Activated CD4-positive, alpha-beta memory T cell treated with anti-CD3 and anti-CD28 coated beads for 36 hours (primary cell): ENCODE measurements around the gene ROR2. TPM values are rescaled to one million over a fixed set of nuclear protein-coding genes. Genes with fewer than 3 reads are reported as not detected.
"Not testable (repeated sequence)": the region's sequence is repeated elsewhere in the genome, so short reads cannot be mapped to it uniquely, and the experiment has no call there.

Source experiments
- CTCF ChIA-PET: fragments of 350-600 bp; sonication (Branson Sonifier 250); formaldehyde crosslinking; loops from one replicate; lab custom pipeline; 2021; ENCODE audit warnings: antibody characterized with exemption, inconsistent platforms; lab: Charles Lee
- POLR2A ChIA-PET: fragments of 350-600 bp; sonication (Branson Sonifier 250); formaldehyde crosslinking; loops from one replicate; lab custom pipeline; 2021; ENCODE audit warnings: antibody characterized with exemption; lab: Charles Lee
- DNase-seq: peaks from one replicate; pipeline ENCODE4 v3.0.0-alpha.2; 2020
- H3K27ac Mint-ChIP-seq: one replicate; pipeline ENCODE4 v1.8.0; 2021; ENCODE audit warnings: mixed read lengths
- H3K27me3 Mint-ChIP-seq: one replicate; pipeline ENCODE4 v1.8.0; 2021; ENCODE audit warnings: mixed read lengths
- H3K36me3 Mint-ChIP-seq: one replicate; pipeline ENCODE4 v1.8.0; 2021; ENCODE audit warnings: mixed read lengths
- H3K4me1 Mint-ChIP-seq: one replicate; pipeline ENCODE4 v1.8.0; 2021; ENCODE audit warnings: low read depth, mixed read lengths
- H3K4me3 Mint-ChIP-seq: one replicate; pipeline ENCODE4 v1.8.0; 2021; ENCODE audit warnings: mild to moderate bottlenecking, mixed read lengths
- H3K9me3 Mint-ChIP-seq: one replicate; pipeline ENCODE4 v1.8.0; 2021; ENCODE audit warnings: mixed read lengths
- intact Hi-C: fragments of 100-400 bp; cut with micrococcal nuclease; formaldehyde crosslinking; loops from one replicate; pipeline ENCODE4 v1.15.1; 2023
- microRNA-seq: library from miRNA; unstranded; fragments of <30 nt; microRNA quantifications from one replicate; pipeline ENCODE4 v1.2.0, GENCODE V29; 2022; ENCODE audit warnings: borderline number of aligned reads, borderline microRNAs expressed, borderline replicate concordance
- total RNA-seq, 2 experiments: library from RNA; stranded (reverse); gene quantifications; one replicate each; pipeline ENCODE4 v1.2.3, GENCODE V29; 2021

Gene ROR2
- total RNA-seq, 2 experiments from 2014 or later, result 0.05 to 0.31 TPM

DNA sequence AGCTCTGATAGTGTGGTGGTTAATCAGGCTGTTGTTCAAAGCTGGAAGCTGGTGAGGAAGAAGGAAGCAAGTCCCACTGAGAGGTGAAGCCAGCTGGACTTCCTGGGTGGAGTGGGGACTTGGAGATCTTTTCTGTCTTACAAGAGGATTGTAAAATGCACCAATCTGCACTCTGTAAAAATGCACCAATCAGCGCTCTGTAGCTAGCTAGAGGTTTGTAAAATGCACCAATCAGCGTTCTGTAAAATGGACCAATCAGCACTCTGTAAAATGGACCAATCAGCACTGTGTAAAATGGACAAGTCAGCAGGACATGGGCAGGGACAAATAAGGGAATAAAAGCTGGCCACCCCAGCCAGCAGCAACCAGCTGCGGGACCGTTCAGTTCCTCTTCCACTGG lies 432.7 kb downstream of the ROR2 start:
- CTCF ChIA-PET, H3K4me1 Mint-ChIP-seq, H3K36me3 Mint-ChIP-seq, intact Hi-C loops, H3K27ac Mint-ChIP-seq, DNase-seq, POLR2A ChIA-PET, H3K9me3 Mint-ChIP-seq, H3K4me3 Mint-ChIP-seq: not testable (repeated sequence)
- peaks cover 41% of the 10 kb centered on the region for H3K27me3 Mint-ChIP-seq

DNA sequence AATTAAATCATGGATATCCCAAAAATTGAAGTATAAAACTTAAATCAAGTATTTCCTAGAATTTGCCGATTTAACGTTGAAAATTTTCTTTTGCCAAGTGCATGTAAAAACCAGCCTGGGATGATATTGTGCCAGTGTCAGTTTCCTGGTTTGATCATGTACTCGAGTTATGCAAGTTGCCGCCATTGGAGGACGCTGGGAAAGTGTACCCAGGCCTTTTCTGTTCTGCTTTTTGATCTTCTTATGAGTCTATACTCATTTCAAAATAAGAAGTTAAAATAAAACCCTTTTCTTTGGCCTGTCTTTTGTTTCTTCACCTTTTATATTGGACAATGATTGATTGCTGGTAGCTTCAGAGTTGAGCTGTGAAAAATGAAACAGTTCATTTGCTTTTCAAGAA lies 433.3 kb downstream of the ROR2 start:
- Mint-ChIP-seq H3K27me3 (peaks cover 44% of the 10 kb centered on the region), H3K27ac (no peak overlapping the region), H3K36me3 (no peaks in the 10 kb centered on the region), H3K9me3 (peaks cover 2% of the 10 kb centered on the region), H3K4me3 (no peak overlapping the region), H3K4me1 (peaks cover 4% of the 10 kb centered on the region)
- intact Hi-C loops, result no loop called here
- ChIA-PET CTCF (no interaction called here), POLR2A (no interaction called here)
- no peak for DNase-seq

DNA sequence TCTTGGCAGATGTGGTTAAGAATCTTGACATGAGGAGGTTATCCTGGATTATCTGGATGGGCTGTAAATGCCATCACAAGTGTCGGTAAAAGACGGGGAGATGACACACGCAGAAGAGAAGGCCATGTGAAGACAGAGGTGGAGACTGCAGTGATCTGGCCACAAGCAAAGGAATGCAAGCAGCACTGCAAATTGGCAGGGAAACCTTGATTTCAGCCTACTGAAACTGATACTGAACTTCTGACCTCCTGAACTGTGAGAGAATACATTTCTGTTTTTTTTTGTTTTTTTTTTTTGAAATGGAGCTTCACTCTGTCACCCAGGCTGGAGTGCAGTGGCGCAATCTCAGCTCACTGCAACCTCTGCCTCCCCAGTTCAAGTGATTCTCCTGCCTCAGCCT lies 433.9 kb downstream of the ROR2 start:
- Mint-ChIP-seq H3K9me3 (peaks cover 5% of the 10 kb centered on the region), H3K4me3 (no peak overlapping the region), H3K36me3 (no peaks in the 10 kb centered on the region), H3K27ac (no peak overlapping the region), H3K27me3 (peaks cover 43% of the 10 kb centered on the region), H3K4me1 (peaks cover 4% of the 10 kb centered on the region)
- ChIA-PET POLR2A (no interaction called here), CTCF (no interaction called here)
- intact Hi-C loops, result no loop called here
- no peak for DNase-seq

DNA sequence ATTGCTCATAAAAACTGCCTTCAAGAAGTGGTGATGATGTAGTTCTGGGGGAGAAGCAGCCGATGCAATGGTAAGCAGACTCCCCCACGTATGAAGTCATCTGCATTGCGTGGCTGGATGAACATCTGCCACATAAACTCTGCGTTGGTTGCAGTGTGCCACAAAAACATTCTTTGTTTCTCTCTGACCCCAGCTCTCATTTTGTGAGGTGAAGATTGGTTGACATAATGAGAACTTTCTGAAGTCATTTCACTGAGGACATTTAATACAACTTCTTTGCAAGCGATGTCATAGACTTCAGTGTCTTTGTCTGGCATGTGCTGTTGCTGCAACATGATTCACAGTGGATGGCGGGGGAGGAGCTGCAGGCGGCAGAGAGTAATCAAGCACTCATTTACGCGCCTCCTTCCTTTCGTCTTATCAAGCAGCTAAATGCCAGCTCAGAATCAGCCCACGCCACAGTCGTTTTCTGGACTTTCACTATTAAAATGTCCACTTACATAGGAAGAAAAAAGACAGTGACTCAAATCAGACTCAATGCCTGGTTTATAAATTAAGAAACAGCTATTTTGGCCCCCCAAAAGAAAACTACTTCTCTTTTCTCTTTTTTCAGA lies 434.8 kb downstream of the ROR2 start:
- CTCF ChIA-PET, result no interaction called here

More for the DNA sequence above, 434.8 kb downstream of the ROR2 start:
- DNase-seq, result peak; percentile 53
- Mint-ChIP-seq H3K27me3 (peaks cover 43% of the 10 kb centered on the region), H3K4me1 (peaks cover 4% of the 10 kb centered on the region), H3K36me3 (no peaks in the 10 kb centered on the region), H3K9me3 (peaks cover 5% of the 10 kb centered on the region), H3K4me3 (no peak overlapping the region), H3K27ac (no peak overlapping the region)
- intact Hi-C loops, result no loop called here
- POLR2A ChIA-PET, result no interaction called here

Small RNA genes lying within 50 kb of the gene (microRNA-seq; reads per million reads assigned to microRNA genes)
- gene MIR3910-1 (not detected), gene MIR3910-2 (not detected)

Other genes with a start within 250 kb of the ROR2 start
- 10 to 100 TPM; 39.9 to 41.2 TPM for gene SPTLC1, start 165.2 kb upstream of the ROR2 start, total RNA-seq